Gastrocnemius medialis (tissue), 4 donors: ENCODE results near the gene CADM2.

Source experiments
- POLR2A ChIP-seq, 2 donors: fragments of 450-650 bp; IDR thresholded peaks; one replicate each; pipeline ENCODE4 v1.6.1; 2017; ENCODE audit warnings: antibody characterized with exemption in 2 of 2, mild to moderate bottlenecking in 2 of 2, moderate library complexity in 2 of 2
- TF ChIP-seq, protein P1 (sequence below), 5 experiments: fragments of 450-650 bp in 3 of 5; fragments of 200-600 bp in 2 of 5; sonication (generic) in 2 of 5; IDR thresholded peaks in 4 of 5; conservative IDR thresholded peaks in 1 of 5; 1 replicate in 4 of 5; 2 replicates in 1 of 5; pipeline ENCODE4 v1.5.1; 2016 to 2019; ENCODE audit warnings: antibody characterized with exemption in 5 of 5, mild to moderate bottlenecking in 3 of 5, moderate library complexity in 3 of 5

DNA sequence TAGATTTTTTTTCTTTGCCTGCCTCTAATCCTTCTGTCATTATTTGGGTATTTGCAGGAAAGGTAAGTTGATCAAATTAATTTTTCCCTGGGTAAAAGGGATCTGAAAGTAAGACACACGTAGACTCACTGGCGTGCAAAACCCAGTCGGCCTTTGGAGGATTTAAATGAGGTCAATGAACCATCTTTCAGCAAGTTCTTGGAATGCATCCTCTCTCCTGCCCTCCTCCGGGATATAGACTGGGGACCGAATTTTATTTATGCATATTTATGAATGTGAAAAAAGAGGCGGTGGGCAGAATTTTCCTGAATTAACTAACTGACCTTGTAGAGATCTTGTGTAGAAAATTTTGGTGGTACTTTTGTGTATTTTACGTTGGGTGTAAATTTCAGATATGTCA lies 2.2 kb downstream of the CADM2 start:
- no peak for TF ChIP-seq POLR2A (IDR thresholded peaks at IDR 0.05)
- TF ChIP-seq, protein P1, sequence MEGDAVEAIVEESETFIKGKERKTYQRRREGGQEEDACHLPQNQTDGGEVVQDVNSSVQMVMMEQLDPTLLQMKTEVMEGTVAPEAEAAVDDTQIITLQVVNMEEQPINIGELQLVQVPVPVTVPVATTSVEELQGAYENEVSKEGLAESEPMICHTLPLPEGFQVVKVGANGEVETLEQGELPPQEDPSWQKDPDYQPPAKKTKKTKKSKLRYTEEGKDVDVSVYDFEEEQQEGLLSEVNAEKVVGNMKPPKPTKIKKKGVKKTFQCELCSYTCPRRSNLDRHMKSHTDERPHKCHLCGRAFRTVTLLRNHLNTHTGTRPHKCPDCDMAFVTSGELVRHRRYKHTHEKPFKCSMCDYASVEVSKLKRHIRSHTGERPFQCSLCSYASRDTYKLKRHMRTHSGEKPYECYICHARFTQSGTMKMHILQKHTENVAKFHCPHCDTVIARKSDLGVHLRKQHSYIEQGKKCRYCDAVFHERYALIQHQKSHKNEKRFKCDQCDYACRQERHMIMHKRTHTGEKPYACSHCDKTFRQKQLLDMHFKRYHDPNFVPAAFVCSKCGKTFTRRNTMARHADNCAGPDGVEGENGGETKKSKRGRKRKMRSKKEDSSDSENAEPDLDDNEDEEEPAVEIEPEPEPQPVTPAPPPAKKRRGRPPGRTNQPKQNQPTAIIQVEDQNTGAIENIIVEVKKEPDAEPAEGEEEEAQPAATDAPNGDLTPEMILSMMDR (IDR thresholded peaks at IDR 0.05 in 4 of 5, conservative IDR thresholded peaks at IDR 0.05 in 1 of 5) = no peak
